ENCODE results near the gene NUDT1. TPM values are rescaled to one million over a fixed set of nuclear protein-coding genes. Genes with fewer than 3 reads are reported as not detected.
A peak's percentile ranks its signal among the peaks of the same experiment; 100 is the strongest.

Gene NUDT1
- 31.4 and 37.8 TPM in 2 replicates for total RNA-seq (2014; rRNA removed; shearing (Covaris generic))

- in situ Hi-C loops (cut with HindIII; ENCODE audit: low sequenced_read_pairs) = no loop called here
- peak; percentile 81 for DNase-seq (ENCODE audit: low spot score)
Measured at GRCh38 chr7:2241580-2242540, at the start of gene NUDT1, which contains the start of gene MRM2. NUDT1 (plus strand) TSS chr7:2242226; CDS start chr7:2244575, 2,349 bp downstream. MRM2 (minus strand) TSS chr7:2242205; CDS start chr7:2242169, 36 bp downstream.

- in situ Hi-C loops (cut with HindIII; ENCODE audit: low sequenced_read_pairs) = no loop called here
- no peak for DNase-seq (ENCODE audit: low spot score)
Measured at GRCh38 chr7:2192831-2193534, 49.0 kb upstream of the NUDT1 start.

DNA sequence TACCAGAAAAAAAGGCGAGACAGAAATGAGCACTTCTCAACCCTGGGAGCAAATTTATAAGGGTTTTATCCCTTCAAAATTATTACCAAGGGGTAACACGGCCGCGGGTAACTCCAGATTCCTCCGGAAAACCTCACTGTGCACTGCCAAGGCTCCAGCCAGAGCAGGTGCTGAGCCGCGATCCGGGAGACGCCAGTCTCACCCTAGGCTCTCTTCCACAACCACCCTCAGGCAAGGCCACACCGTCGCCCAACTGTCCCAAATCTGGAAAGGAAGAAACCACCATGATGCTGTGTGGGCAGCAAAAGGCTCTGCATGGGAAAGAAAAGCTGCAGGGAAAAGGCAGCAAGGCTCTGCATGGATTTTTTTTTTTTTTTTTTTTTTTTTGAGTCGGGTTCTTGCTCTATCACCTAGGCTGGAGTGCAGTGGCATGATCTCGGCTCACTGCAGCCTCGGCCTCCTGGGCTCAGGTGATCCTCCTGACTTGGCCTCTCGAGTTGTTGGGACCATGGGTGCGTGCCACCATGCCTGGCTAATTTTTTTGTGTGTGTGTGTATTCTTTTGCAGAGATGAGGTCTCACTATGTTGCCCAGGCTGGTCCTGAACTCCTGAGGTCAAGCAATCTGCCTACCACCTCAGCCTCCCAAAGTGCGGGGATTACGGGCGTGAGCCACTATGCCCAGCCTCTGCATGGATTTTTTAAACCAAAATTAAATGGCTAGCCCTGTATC is 48.3 kb upstream of the NUDT1 start:
- in situ Hi-C loops (cut with HindIII; ENCODE audit: low sequenced_read_pairs) = no loop called here
- DNase-seq (ENCODE audit: low spot score) = no peak

GRCh38 chr7:2195400-2196246 is 46.4 kb upstream of the NUDT1 start:
- DNase-seq (ENCODE audit: low spot score) = peak; percentile 96
- in situ Hi-C loops (cut with HindIII; ENCODE audit: low sequenced_read_pairs) = no loop called here

GRCh38 chr7:2196381-2197378 is 45.3 kb upstream of the NUDT1 start:
- DNase-seq (ENCODE audit: low spot score) = peak; percentile 54
- in situ Hi-C loops (cut with HindIII; ENCODE audit: low sequenced_read_pairs) = no loop called here

- in situ Hi-C loops (cut with HindIII; ENCODE audit: low sequenced_read_pairs) = no loop called here
- no peak for DNase-seq (ENCODE audit: low spot score)
Measured at GRCh38 chr7:2197436-2198155, 44.4 kb upstream of the NUDT1 start.

DNA sequence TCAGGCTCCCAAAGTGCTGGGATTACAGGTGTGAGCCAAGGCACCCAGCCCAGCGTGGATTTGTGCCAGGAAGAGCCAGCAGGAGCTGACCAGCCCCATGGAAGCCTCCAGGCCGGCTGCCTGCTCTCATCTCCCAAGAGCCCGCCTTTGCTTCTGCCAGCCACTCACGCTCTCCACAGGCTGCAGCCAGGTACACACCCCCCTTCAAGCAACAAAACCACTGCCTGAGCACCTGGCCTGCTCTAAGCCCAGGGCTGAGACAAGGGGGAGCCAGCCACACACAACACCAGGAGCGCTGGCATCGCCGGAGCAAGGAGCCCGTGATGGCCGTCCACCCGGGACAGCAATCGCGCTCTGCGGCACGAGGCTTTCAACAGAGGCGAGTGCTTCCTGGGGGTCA is 43.8 kb upstream of the NUDT1 start:
- DNase-seq (ENCODE audit: low spot score) = peak; percentile 18
- in situ Hi-C loops (cut with HindIII; ENCODE audit: low sequenced_read_pairs) = no loop called here

GRCh38 chr7:2198760-2199159 is 43.3 kb upstream of the NUDT1 start:
- DNase-seq (ENCODE audit: low spot score) = no peak
- in situ Hi-C loops (cut with HindIII; ENCODE audit: low sequenced_read_pairs) = no loop called here

DNA sequence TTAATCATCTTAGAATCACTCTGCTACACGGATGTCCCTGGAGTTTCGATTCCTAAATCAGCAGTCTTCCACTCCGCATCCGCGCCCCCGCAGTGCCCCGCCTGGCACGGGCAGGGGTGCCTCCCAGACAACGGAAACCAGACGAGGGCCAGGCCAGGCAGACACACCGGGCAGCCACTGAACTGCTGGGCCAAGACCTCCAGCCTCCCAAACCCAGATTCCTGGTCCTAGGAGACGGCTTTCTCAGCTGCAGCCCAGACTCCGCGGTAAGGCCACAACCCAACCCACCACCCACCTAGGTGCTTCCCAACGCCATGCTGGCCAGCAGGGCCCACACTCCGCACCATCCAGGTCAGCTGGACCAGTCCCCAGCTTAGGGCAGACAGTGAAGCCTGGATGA is 42.5 kb upstream of the NUDT1 start:
- in situ Hi-C loops (cut with HindIII; ENCODE audit: low sequenced_read_pairs) = no loop called here
- DNase-seq (ENCODE audit: low spot score) = no peak

DNA sequence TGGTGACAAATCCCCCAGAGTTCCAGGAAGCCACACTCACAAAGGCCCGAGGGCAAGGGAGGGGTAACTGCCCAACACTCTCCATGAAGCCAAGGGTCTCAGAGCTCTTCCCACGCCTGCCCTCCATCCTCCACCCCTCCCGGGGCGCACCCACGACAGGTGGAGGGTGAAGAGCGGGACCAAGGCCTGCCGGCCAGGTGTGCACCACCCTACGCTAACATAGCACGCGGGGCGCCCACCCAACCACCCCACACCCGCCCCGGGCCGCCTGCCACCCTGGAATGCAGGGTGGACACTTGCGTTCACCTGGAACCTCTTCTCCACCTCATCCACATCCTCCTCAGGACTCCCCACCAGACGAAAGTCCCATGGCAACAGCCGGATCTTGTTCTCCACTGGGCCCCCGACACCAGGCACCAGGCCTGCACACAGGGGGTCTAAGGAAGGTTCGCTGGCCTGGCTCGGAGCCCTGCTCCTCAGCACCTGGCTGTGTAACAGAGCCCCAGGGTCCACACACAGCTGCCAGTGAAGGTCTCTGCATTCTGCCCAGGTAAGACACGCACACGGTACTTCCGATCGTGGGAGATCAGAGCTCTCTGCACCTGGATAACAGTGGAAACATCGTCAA is 42.0 kb upstream of the NUDT1 start:
- DNase-seq (ENCODE audit: low spot score) = no peak
- in situ Hi-C loops (cut with HindIII; ENCODE audit: low sequenced_read_pairs) = no loop called here

DNA sequence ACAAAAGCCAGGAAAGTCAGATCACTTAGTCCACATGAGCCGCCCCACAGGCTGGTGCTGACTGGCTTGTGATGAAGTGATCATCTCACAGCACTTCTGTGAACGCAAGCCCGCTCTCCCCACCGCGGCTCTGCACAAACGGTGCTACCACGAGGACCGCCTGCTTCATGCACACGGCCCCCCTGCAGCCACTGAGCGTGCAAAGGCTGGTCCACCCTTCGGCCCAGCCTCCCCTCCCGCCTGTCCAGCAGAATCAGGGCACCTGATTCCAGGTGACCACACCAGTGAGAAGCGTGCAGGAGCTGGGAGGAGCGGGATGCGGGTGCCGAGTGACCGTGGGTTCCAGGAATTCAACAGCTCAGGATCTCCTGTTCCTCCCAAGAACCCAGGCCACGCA is 41.4 kb upstream of the NUDT1 start:
- DNase-seq (ENCODE audit: low spot score) = no peak
- in situ Hi-C loops (cut with HindIII; ENCODE audit: low sequenced_read_pairs) = no loop called here

- in situ Hi-C loops (cut with HindIII; ENCODE audit: low sequenced_read_pairs) = no loop called here
- DNase-seq (ENCODE audit: low spot score) = no peak
Measured at GRCh38 chr7:2201128-2201527, 40.9 kb upstream of the NUDT1 start.

GRCh38 chr7:2201686-2202360 is 40.2 kb upstream of the NUDT1 start:
- no peak for DNase-seq (ENCODE audit: low spot score)
- in situ Hi-C loops (cut with HindIII; ENCODE audit: low sequenced_read_pairs) = no loop called here

- DNase-seq (ENCODE audit: low spot score) = no peak
- in situ Hi-C loops (cut with HindIII; ENCODE audit: low sequenced_read_pairs) = no loop called here
Measured at GRCh38 chr7:2202361-2202761, 39.7 kb upstream of the NUDT1 start.

GRCh38 chr7:2202901-2203765 is 38.9 kb upstream of the NUDT1 start:
- in situ Hi-C loops (cut with HindIII; ENCODE audit: low sequenced_read_pairs) = no loop called here
- no peak for DNase-seq (ENCODE audit: low spot score)

Measured in G401 (cell line).